Measurements from ENCODE around the gene PRDM16. TPM values are rescaled to one million over a fixed set of nuclear protein-coding genes. Genes with fewer than 3 reads are reported as not detected.

PRDM16 gene
- total RNA-seq, 1 experiment from 2014 or later: 1.6 TPM

GRCh38 chr1:3193811-3194210, 124.8 kb downstream of the PRDM16 start:
- POLR2A ChIA-PET: no interaction called here

GRCh38 chr1:3194760-3195479, 125.9 kb downstream of the PRDM16 start:
- no peaks in the 10 kb centered on the region for H3K4me1 Mint-ChIP-seq
- DNase-seq (ENCODE audit: low spot score) (no peak), ATAC-seq (no peak)
- no peak overlapping the region for H3K4me3 Mint-ChIP-seq
- H3K27me3 Mint-ChIP-seq (ENCODE audit: low read depth): no peaks in the 10 kb centered on the region; the same call in 1 of the 2 replicates
- TF ChIP-seq SP1 (CRISPR knock-in tag; conservative IDR thresholded peaks at IDR 0.05) (no peak), NFATC4 (CRISPR knock-in tag; IDR thresholded peaks at IDR 0.05) (no peak), NR2C2 (CRISPR knock-in tag; IDR thresholded peaks at IDR 0.05) (no peak), PREB (CRISPR knock-in tag; IDR thresholded peaks at IDR 0.05; ENCODE audit: borderline replicate concordance) (no peak), NR3C1 (CRISPR knock-in tag; conservative IDR thresholded peaks at IDR 0.05; ENCODE audit: low read depth) (no peak), OVOL2 (CRISPR knock-in tag; IDR thresholded peaks at IDR 0.05; ENCODE audit: borderline replicate concordance) (no peak), ZNF263 (CRISPR knock-in tag; IDR thresholded peaks at IDR 0.05; ENCODE audit: low read depth) (no peak), CREB1 (CRISPR knock-in tag; IDR thresholded peaks at IDR 0.05) (no peak), ZNF121 (CRISPR knock-in tag; IDR thresholded peaks at IDR 0.05) (no peak), GABPB1 (CRISPR knock-in tag; IDR thresholded peaks at IDR 0.05) (no peak), NFYB (CRISPR knock-in tag; conservative IDR thresholded peaks at IDR 0.05; ENCODE audit: low read depth) (no peak), TEAD4 (CRISPR knock-in tag; IDR thresholded peaks at IDR 0.05) (no peak), ZNF138 (CRISPR knock-in tag; conservative IDR thresholded peaks at IDR 0.05) (no peak), E2F5 (CRISPR knock-in tag; IDR thresholded peaks at IDR 0.05) (no peak)
- no peaks in the 10 kb centered on the region for H3K36me3 Mint-ChIP-seq
- no peak overlapping the region for H3K27ac Mint-ChIP-seq
- ChIA-PET CTCF (no interaction called here), POLR2A (no interaction called here)
- H3K9me3 Mint-ChIP-seq: peaks cover 8% of the 10 kb centered on the region; the same call in 1 of the 2 replicates

More at GRCh38 chr1:3193811-3194210, 124.8 kb downstream of the PRDM16 start:
- CTCF ChIA-PET: no interaction called here
- no peaks in the 10 kb centered on the region for H3K4me1 Mint-ChIP-seq
- no peak overlapping the region for H3K27ac Mint-ChIP-seq
- no peaks in the 10 kb centered on the region; the same call in 1 of the 2 replicates for H3K27me3 Mint-ChIP-seq (ENCODE audit: low read depth)
- DNase-seq (ENCODE audit: low spot score): no peak
- ATAC-seq: no peak
- TF ChIP-seq ZNF423 (CRISPR knock-in tag; IDR thresholded peaks at IDR 0.05) (no peak), SOX15 (CRISPR knock-in tag; IDR thresholded peaks at IDR 0.05) (no peak), SMAD3 (CRISPR knock-in tag; IDR thresholded peaks at IDR 0.05; ENCODE audit: borderline replicate concordance) (no peak), CDX4 (CRISPR knock-in tag; IDR thresholded peaks at IDR 0.05; ENCODE audit: borderline replicate concordance) (no peak), ZBTB21 (CRISPR knock-in tag; IDR thresholded peaks at IDR 0.05; ENCODE audit: borderline replicate concordance) (no peak), ZNF121 (CRISPR knock-in tag; IDR thresholded peaks at IDR 0.05) (no peak)
- no peaks in the 10 kb centered on the region for H3K36me3 Mint-ChIP-seq
- H3K9me3 Mint-ChIP-seq: peaks cover 8% of the 10 kb centered on the region; the same call in 1 of the 2 replicates
- H3K4me3 Mint-ChIP-seq: no peak overlapping the region

GRCh38 chr1:3195480-3195815, 126.4 kb downstream of the PRDM16 start:
- Mint-ChIP-seq H3K36me3 (no peaks in the 10 kb centered on the region), H3K4me3 (no peak overlapping the region), H3K27ac (no peak overlapping the region), H3K27me3 (ENCODE audit: low read depth) (no peaks in the 10 kb centered on the region; the same call in 1 of the 2 replicates), H3K9me3 (peaks cover 8% of the 10 kb centered on the region; the same call in 1 of the 2 replicates), H3K4me1 (no peaks in the 10 kb centered on the region)
- TF ChIP-seq ARID4B (CRISPR knock-in tag; IDR thresholded peaks at IDR 0.05; ENCODE audit: borderline replicate concordance) (no peak), TEAD1 (CRISPR knock-in tag; IDR thresholded peaks at IDR 0.05) (no peak), ZNF671 (CRISPR knock-in tag; IDR thresholded peaks at IDR 0.05) (no peak), JAZF1 (CRISPR knock-in tag; IDR thresholded peaks at IDR 0.05) (no peak), JUN (CRISPR knock-in tag; IDR thresholded peaks at IDR 0.05) (no peak), HMGXB4 (CRISPR knock-in tag; IDR thresholded peaks at IDR 0.05) (no peak)
- POLR2A ChIA-PET: no interaction called here
- CTCF ChIA-PET: interaction anchor here (1.0 kb wide), 1 partner anchor 229 kb away, joined by 5 read pairs; no protein-coding TSS in a partner anchor
- ATAC-seq (no peak), DNase-seq (ENCODE audit: low spot score) (no peak)
